Osteoblast (primary cell): ENCODE data around the gene MAX. TPM values are rescaled to one million over a fixed set of nuclear protein-coding genes. Genes with fewer than 3 reads are reported as not detected.
"Not testable (repeated sequence)": the region's sequence is repeated elsewhere in the genome, so short reads cannot be mapped to it uniquely, and the experiment has no call there.

Experiments
- DNase-seq: peaks from one replicate; pipeline ENCODE4 v3.0.0; 2011; ENCODE audit warnings: low spot score, mixed read lengths; ENCODE audit not compliant: insufficient read length; ENCODE audit errors: missing footprints
- H2AFZ ChIP-seq: 2 replicates; pipeline ENCODE4 v1.6.0; 2011; ENCODE audit warnings: mild to moderate bottlenecking, low read length
- H3K27ac ChIP-seq: 2 replicates; pipeline ENCODE4 v1.5.1; 2011; ENCODE audit warnings: mild to moderate bottlenecking, low read depth, low read length, moderate library complexity
- H3K27me3 ChIP-seq: 2 replicates; pipeline ENCODE4 v1.6.0; 2012; ENCODE audit warnings: mild to moderate bottlenecking, control low read depth, inconsistent platforms, low read length, moderate library complexity; ENCODE audit not compliant: insufficient read depth
- H3K36me3 ChIP-seq: 2 replicates; pipeline ENCODE4 v1.5.1; 2011; ENCODE audit warnings: mild to moderate bottlenecking, low read length, control low read depth, moderate library complexity; ENCODE audit not compliant: insufficient read depth
- H3K4me1 ChIP-seq: 2 replicates; pipeline ENCODE4 v1.5.1; 2011; ENCODE audit warnings: mild to moderate bottlenecking, low read length, control low read depth, moderate library complexity; ENCODE audit not compliant: insufficient read depth
- H3K4me2 ChIP-seq: 2 replicates; pipeline ENCODE4 v1.6.0; 2011; ENCODE audit warnings: mild to moderate bottlenecking, low read length; ENCODE audit not compliant: insufficient read depth
- H3K4me3 ChIP-seq: fragments of 200-600 bp; sonication (generic); 3 replicates; pipeline ENCODE4 v1.5.1; 2012; ENCODE audit warnings: mild to moderate bottlenecking, low read length, inconsistent platforms; ENCODE audit not compliant: insufficient read depth
- H3K79me2 ChIP-seq: 2 replicates; pipeline ENCODE4 v1.6.0; 2012; ENCODE audit warnings: mild to moderate bottlenecking, low read length, control low read depth, inconsistent platforms; ENCODE audit not compliant: insufficient read depth
- H3K9me3 ChIP-seq: 2 replicates; pipeline ENCODE4 v1.5.1; 2011; ENCODE audit warnings: low read depth, low read length, control low read depth
- H4K20me1 ChIP-seq: 2 replicates; pipeline ENCODE4 v1.6.0; 2012; ENCODE audit warnings: mild to moderate bottlenecking, low read length, control low read depth; ENCODE audit not compliant: insufficient read depth
- CTCF ChIP-seq: IDR thresholded peaks from 2 replicates; pipeline ENCODE4 v1.5.1; 2011; ENCODE audit warnings: mild to moderate bottlenecking, low read depth, low read length, moderate library complexity; ENCODE audit errors: extremely low read depth
- total RNA-seq: library from RNA; depleted of rRNA; stranded (reverse); fragments of >200 nt; gene quantifications from 2 replicates; pipeline ENCODE4 v1.2.3, GENCODE V29; 2012

The MAX gene
- total RNA-seq, 1 donor: 66.6 TPM

- no peak for DNase-seq
- H3K27me3 ChIP-seq: no peaks in the 10 kb centered on the region
- no peak overlapping the region for H3K27ac ChIP-seq
- H3K4me1 ChIP-seq: no peaks in the 10 kb centered on the region
- TF ChIP-seq CTCF: no peak
- H4K20me1 ChIP-seq: no peaks in the 10 kb centered on the region
- no peak overlapping the region for H3K4me3 ChIP-seq
- H3K4me2 ChIP-seq: no peak overlapping the region
- H3K9me3 ChIP-seq: no peaks in the 10 kb centered on the region
- no peak overlapping the region for H2AFZ ChIP-seq
- peaks cover 35% of the 10 kb centered on the region for H3K36me3 ChIP-seq
- no peaks in the 10 kb centered on the region for H3K79me2 ChIP-seq
Measured at GRCh38 chr14:65032319-65032718, 70.0 kb downstream of the MAX start.

- not testable (repeated sequence) for DNase-seq, H2AFZ ChIP-seq, H3K4me3 ChIP-seq, H3K9me3 ChIP-seq, H4K20me1 ChIP-seq, H3K27me3 ChIP-seq, H3K79me2 ChIP-seq, H3K27ac ChIP-seq, H3K4me1 ChIP-seq, H3K4me2 ChIP-seq
- H3K36me3 ChIP-seq: peaks cover 35% of the 10 kb centered on the region
Measured at GRCh38 chr14:65031321-65031720, 71.0 kb downstream of the MAX start.

- no peaks in the 10 kb centered on the region for H4K20me1 ChIP-seq
- no peak overlapping the region for H3K4me2 ChIP-seq
- H3K27me3 ChIP-seq: no peaks in the 10 kb centered on the region
- peaks cover 35% of the 10 kb centered on the region for H3K36me3 ChIP-seq
- H3K4me1 ChIP-seq: no peaks in the 10 kb centered on the region
- no peak overlapping the region for H3K27ac ChIP-seq
- no peaks in the 10 kb centered on the region for H3K9me3 ChIP-seq
- no peak overlapping the region for H3K4me3 ChIP-seq
- no peaks in the 10 kb centered on the region for H3K79me2 ChIP-seq
- TF ChIP-seq CTCF: no peak
- no peak overlapping the region for H2AFZ ChIP-seq
- DNase-seq: no peak
Measured at GRCh38 chr14:65028937-65029336, 73.4 kb downstream of the MAX start.

- H3K27ac ChIP-seq: no peak overlapping the region
- H3K4me1 ChIP-seq: no peaks in the 10 kb centered on the region
- no peaks in the 10 kb centered on the region for H3K9me3 ChIP-seq
- H4K20me1 ChIP-seq: no peaks in the 10 kb centered on the region
- no peak overlapping the region for H3K4me3 ChIP-seq
- H3K27me3 ChIP-seq: no peaks in the 10 kb centered on the region
- H3K79me2 ChIP-seq: no peaks in the 10 kb centered on the region
- peaks cover 28% of the 10 kb centered on the region for H3K36me3 ChIP-seq
- peak; percentile 26 for DNase-seq
- TF ChIP-seq CTCF: no peak
- H3K4me2 ChIP-seq: no peak overlapping the region
- no peak overlapping the region for H2AFZ ChIP-seq
Measured at GRCh38 chr14:65027127-65027799, 75.1 kb downstream of the MAX start.
